ENCODE data around the gene PACRG.

Gene PACRG

GRCh38 chr6:163255265-163255664 lies 527.5 kb downstream of the PACRG start:
- DNase-seq: no peak

- no peak for DNase-seq
Measured at GRCh38 chr6:163259689-163260088, 531.9 kb downstream of the PACRG start.

- no peak for DNase-seq
Measured at GRCh38 chr6:163260111-163260895, 532.5 kb downstream of the PACRG start.

GRCh38 chr6:163260911-163261310 lies 533.1 kb downstream of the PACRG start:
- DNase-seq: no peak

- no peak for DNase-seq
Measured at GRCh38 chr6:163261361-163261760, 533.6 kb downstream of the PACRG start.

GRCh38 chr6:163262080-163262479 lies 534.3 kb downstream of the PACRG start:
- DNase-seq: no peak

GRCh38 chr6:163263196-163263595 lies 535.4 kb downstream of the PACRG start:
- DNase-seq: no peak

GRCh38 chr6:163263998-163264661 lies 536.4 kb downstream of the PACRG start:
- no peak for DNase-seq

- DNase-seq: no peak
Measured at GRCh38 chr6:163264662-163265035, 536.9 kb downstream of the PACRG start.

- DNase-seq: no peak
Measured at GRCh38 chr6:163281634-163282033, 553.9 kb downstream of the PACRG start.

GRCh38 chr6:163282672-163283071 lies 554.9 kb downstream of the PACRG start:
- DNase-seq: no peak

- DNase-seq: no peak
Measured at GRCh38 chr6:163284151-163284550, 556.4 kb downstream of the PACRG start.

GRCh38 chr6:163285691-163286090 lies 557.9 kb downstream of the PACRG start:
- DNase-seq: no peak

GRCh38 chr6:163287626-163288025 lies 559.9 kb downstream of the PACRG start:
- no peak for DNase-seq

- DNase-seq: no peak
Measured at GRCh38 chr6:163288066-163288465, 560.3 kb downstream of the PACRG start.

- DNase-seq: no peak
Measured at GRCh38 chr6:163288915-163289314, 561.1 kb downstream of the PACRG start.

GRCh38 chr6:163289447-163289846 lies 561.7 kb downstream of the PACRG start:
- DNase-seq: no peak

GRCh38 chr6:163290545-163291274 lies 562.9 kb downstream of the PACRG start:
- DNase-seq: no peak

- DNase-seq: no peak
Measured at GRCh38 chr6:163291622-163292021, 563.8 kb downstream of the PACRG start.

GRCh38 chr6:163293286-163293685 lies 565.5 kb downstream of the PACRG start:
- no peak for DNase-seq

- DNase-seq: no peak
Measured at GRCh38 chr6:163294734-163295133, 567.0 kb downstream of the PACRG start.

GRCh38 chr6:163296835-163297519 lies 569.2 kb downstream of the PACRG start:
- DNase-seq: no peak
